Measurements from ENCODE around the gene TSPAN4. TPM values are rescaled to one million over a fixed set of nuclear protein-coding genes. Genes with fewer than 3 reads are reported as not detected.

TSPAN4 gene
- total RNA-seq, 1 donor from 2014 or later: 42.3 TPM

GRCh38 chr11:804599-804964 lies 38.1 kb upstream of the TSPAN4 start:
- H3K9me3 ChIP-seq (ENCODE audit: control insufficient read depth in 3 of 3, low read length in 3 of 3): no peaks in the 10 kb centered on the region
- H3K4me3 ChIP-seq (ENCODE audit: low read length in 3 of 3): peak overlapping the region; percentile 68 to 74 (median 73)
- H3K27ac ChIP-seq (ENCODE audit: low read depth, low read length): no peak overlapping the region
- H3K36me3 ChIP-seq (ENCODE audit: control insufficient read depth in 3 of 3, insufficient read depth in 3 of 3, low read length in 3 of 3): peaks cover 9 to 32% (median 17%) of the 10 kb centered on the region in 3 donors
- H3K4me1 ChIP-seq (ENCODE audit: control insufficient read depth in 3 of 3, insufficient read depth in 3 of 3, low read length in 3 of 3): peaks cover 22 to 34% (median 24%) of the 10 kb centered on the region in 3 donors
- no peaks in the 10 kb centered on the region for H3K27me3 ChIP-seq (ENCODE audit: control insufficient read depth in 3 of 3, insufficient read depth in 3 of 3, low read length in 3 of 3)
- peak overlapping the region; percentile 69 to 79 (median 72) for H3K9ac ChIP-seq (ENCODE audit: low read depth in 1 of 3, low read length in 3 of 3)

GRCh38 chr11:808427-809286 lies 34.0 kb upstream of the TSPAN4 start:
- no peaks in the 10 kb centered on the region for H3K27me3 ChIP-seq (ENCODE audit: control insufficient read depth in 3 of 3, insufficient read depth in 3 of 3, low read length in 3 of 3)
- H3K9me3 ChIP-seq (ENCODE audit: control insufficient read depth in 3 of 3, low read length in 3 of 3): no peaks in the 10 kb centered on the region
- H3K36me3 ChIP-seq (ENCODE audit: control insufficient read depth in 3 of 3, insufficient read depth in 3 of 3, low read length in 3 of 3): peaks cover 25% of the 10 kb centered on the region in 3 donors
- H3K9ac ChIP-seq (ENCODE audit: low read depth in 1 of 3, low read length in 3 of 3): peak overlapping the region; percentile 99 to 100 (median 99)
- peak overlapping the region; percentile 98 for H3K27ac ChIP-seq (ENCODE audit: low read depth, low read length)
- H3K4me3 ChIP-seq (ENCODE audit: low read length in 3 of 3): peak overlapping the region; percentile 88 to 99 (median 94)
- H3K4me1 ChIP-seq (ENCODE audit: control insufficient read depth in 3 of 3, insufficient read depth in 3 of 3, low read length in 3 of 3): peaks cover 45 to 55% (median 50%) of the 10 kb centered on the region in 3 donors

GRCh38 chr11:809287-810039 lies 33.2 kb upstream of the TSPAN4 start, which contains the start of gene RPLP2:
Gene RPLP2 (plus strand): TSS chr11:809967. CDS start chr11:810235, 268 bp downstream.
- peak within 1 kb of the TSS; percentile 99 to 100 (median 99) for H3K9ac ChIP-seq (ENCODE audit: low read depth in 1 of 3, low read length in 3 of 3)
- H3K27ac ChIP-seq (ENCODE audit: low read depth, low read length): peak within 1 kb of the TSS; percentile 98
- H3K4me3 ChIP-seq (ENCODE audit: low read length in 3 of 3): peak within 1 kb of the TSS; percentile 88 to 99 (median 94)
- H3K4me1 ChIP-seq (ENCODE audit: control insufficient read depth in 3 of 3, insufficient read depth in 3 of 3, low read length in 3 of 3): peaks cover 37 to 47% (median 42%) of the 10 kb centered on the region in 3 donors
- no peaks in the 10 kb centered on the region for H3K27me3 ChIP-seq (ENCODE audit: control insufficient read depth in 3 of 3, insufficient read depth in 3 of 3, low read length in 3 of 3)
- no peaks in the 10 kb centered on the region for H3K9me3 ChIP-seq (ENCODE audit: control insufficient read depth in 3 of 3, low read length in 3 of 3)
- peaks cover 26 to 28% (median 27%) of the 10 kb centered on the region in 3 donors for H3K36me3 ChIP-seq (ENCODE audit: control insufficient read depth in 3 of 3, insufficient read depth in 3 of 3, low read length in 3 of 3)

DNA sequence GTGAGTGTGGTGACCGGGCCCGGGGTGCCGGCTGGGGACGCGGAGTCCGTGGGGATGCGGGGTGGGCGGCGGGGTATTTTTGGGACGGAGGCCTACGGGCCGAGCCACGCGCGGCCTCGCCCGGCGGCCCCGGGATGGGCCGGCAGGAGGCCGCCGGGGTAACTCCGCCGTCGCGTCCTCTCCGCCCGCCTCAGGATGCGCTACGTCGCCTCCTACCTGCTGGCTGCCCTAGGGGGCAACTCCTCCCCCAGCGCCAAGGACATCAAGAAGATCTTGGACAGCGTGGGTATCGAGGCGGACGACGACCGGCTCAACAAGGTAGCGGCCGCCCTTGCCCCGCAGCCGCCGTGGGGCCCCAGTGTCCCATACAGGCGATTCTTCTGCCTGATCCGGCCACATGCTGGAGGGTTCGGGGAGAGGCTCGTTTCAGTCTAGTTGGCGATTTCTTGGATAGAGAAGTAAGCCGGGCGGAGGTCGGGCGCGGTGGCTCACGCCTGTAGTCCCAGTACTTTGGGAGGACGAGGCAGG lies 32.5 kb upstream of the TSPAN4 start:
- Histone ChIP-seq H3K27me3 (ENCODE audit: control insufficient read depth in 3 of 3, insufficient read depth in 3 of 3, low read length in 3 of 3) (no peaks in the 10 kb centered on the region), H3K4me1 (ENCODE audit: control insufficient read depth in 3 of 3, insufficient read depth in 3 of 3, low read length in 3 of 3) (peaks cover 33 to 43% (median 38%) of the 10 kb centered on the region in 3 donors), H3K9me3 (ENCODE audit: control insufficient read depth in 3 of 3, low read length in 3 of 3) (no peaks in the 10 kb centered on the region), H3K27ac (ENCODE audit: low read depth, low read length) (peak overlapping the region; percentile 98), H3K36me3 (ENCODE audit: control insufficient read depth in 3 of 3, insufficient read depth in 3 of 3, low read length in 3 of 3) (peaks cover 26 to 31% (median 27%) of the 10 kb centered on the region in 3 donors), H3K9ac (ENCODE audit: low read depth in 1 of 3, low read length in 3 of 3) (peak overlapping the region; percentile 99 to 100 (median 99)), H3K4me3 (ENCODE audit: low read length in 3 of 3) (peak overlapping the region; percentile 88 to 99 (median 94))

GRCh38 chr11:811446-812245 lies 31.0 kb upstream of the TSPAN4 start:
- H3K4me1 ChIP-seq (ENCODE audit: control insufficient read depth in 3 of 3, insufficient read depth in 3 of 3, low read length in 3 of 3): peaks cover 29 to 43% (median 35%) of the 10 kb centered on the region in 3 donors
- peak overlapping the region in 2 of 3 donors; percentile 99 for H3K9ac ChIP-seq (ENCODE audit: low read depth in 1 of 3, low read length in 3 of 3)

DNA sequence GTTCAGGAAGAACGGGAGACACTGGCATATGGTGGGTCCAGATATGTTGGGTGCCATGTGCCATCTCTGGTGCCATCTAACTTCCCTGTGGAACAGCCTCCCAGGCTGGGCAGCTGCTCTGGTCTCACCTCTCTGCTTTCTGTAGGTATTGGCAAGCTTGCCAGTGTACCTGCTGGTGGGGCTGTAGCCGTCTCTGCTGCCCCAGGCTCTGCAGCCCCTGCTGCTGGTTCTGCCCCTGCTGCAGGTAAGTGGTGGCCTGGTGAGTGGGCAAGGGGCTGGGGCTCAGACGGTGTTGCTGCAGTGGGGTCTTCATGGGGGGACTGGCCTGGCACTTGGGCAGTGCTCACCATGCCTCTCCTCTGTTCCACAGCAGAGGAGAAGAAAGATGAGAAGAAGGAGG lies 30.3 kb upstream of the TSPAN4 start:
- H3K27me3 ChIP-seq (ENCODE audit: control insufficient read depth in 3 of 3, insufficient read depth in 3 of 3, low read length in 3 of 3): no peaks in the 10 kb centered on the region
- peaks cover 29 to 43% (median 35%) of the 10 kb centered on the region in 3 donors for H3K4me1 ChIP-seq (ENCODE audit: control insufficient read depth in 3 of 3, insufficient read depth in 3 of 3, low read length in 3 of 3)
- no peak overlapping the region for H3K4me3 ChIP-seq (ENCODE audit: low read length in 3 of 3)
- peak overlapping the region; percentile 38 for H3K27ac ChIP-seq (ENCODE audit: low read depth, low read length)
- no peaks in the 10 kb centered on the region for H3K9me3 ChIP-seq (ENCODE audit: control insufficient read depth in 3 of 3, low read length in 3 of 3)
- peaks cover 26 to 31% (median 27%) of the 10 kb centered on the region in 3 donors for H3K36me3 ChIP-seq (ENCODE audit: control insufficient read depth in 3 of 3, insufficient read depth in 3 of 3, low read length in 3 of 3)
- H3K9ac ChIP-seq (ENCODE audit: low read depth in 1 of 3, low read length in 3 of 3): peak overlapping the region in 2 of 3 donors; percentile 22 to 99

More at GRCh38 chr11:811446-812245, 31.0 kb upstream of the TSPAN4 start:
- peak overlapping the region; percentile 41 to 94 (median 88) for H3K4me3 ChIP-seq (ENCODE audit: low read length in 3 of 3)
- H3K36me3 ChIP-seq (ENCODE audit: control insufficient read depth in 3 of 3, insufficient read depth in 3 of 3, low read length in 3 of 3): peaks cover 26 to 31% (median 27%) of the 10 kb centered on the region in 3 donors
- H3K27me3 ChIP-seq (ENCODE audit: control insufficient read depth in 3 of 3, insufficient read depth in 3 of 3, low read length in 3 of 3): no peaks in the 10 kb centered on the region
- peak overlapping the region; percentile 78 for H3K27ac ChIP-seq (ENCODE audit: low read depth, low read length)
- H3K9me3 ChIP-seq (ENCODE audit: control insufficient read depth in 3 of 3, low read length in 3 of 3): no peaks in the 10 kb centered on the region

- Histone ChIP-seq H3K27ac (ENCODE audit: low read depth, low read length) (no peak overlapping the region), H3K4me1 (ENCODE audit: control insufficient read depth in 3 of 3, insufficient read depth in 3 of 3, low read length in 3 of 3) (peaks cover 29 to 43% (median 35%) of the 10 kb centered on the region in 3 donors), H3K27me3 (ENCODE audit: control insufficient read depth in 3 of 3, insufficient read depth in 3 of 3, low read length in 3 of 3) (no peaks in the 10 kb centered on the region), H3K9ac (ENCODE audit: low read depth in 1 of 3, low read length in 3 of 3) (peak overlapping the region in 1 of 3 donors; percentile 33), H3K4me3 (ENCODE audit: low read length in 3 of 3) (no peak overlapping the region), H3K36me3 (ENCODE audit: control insufficient read depth in 3 of 3, insufficient read depth in 3 of 3, low read length in 3 of 3) (peaks cover 26 to 31% (median 27%) of the 10 kb centered on the region in 3 donors), H3K9me3 (ENCODE audit: control insufficient read depth in 3 of 3, low read length in 3 of 3) (no peaks in the 10 kb centered on the region)
These were observed 29.6 kb upstream of the TSPAN4 start for GRCh38 chr11:813072-813455.

DNA sequence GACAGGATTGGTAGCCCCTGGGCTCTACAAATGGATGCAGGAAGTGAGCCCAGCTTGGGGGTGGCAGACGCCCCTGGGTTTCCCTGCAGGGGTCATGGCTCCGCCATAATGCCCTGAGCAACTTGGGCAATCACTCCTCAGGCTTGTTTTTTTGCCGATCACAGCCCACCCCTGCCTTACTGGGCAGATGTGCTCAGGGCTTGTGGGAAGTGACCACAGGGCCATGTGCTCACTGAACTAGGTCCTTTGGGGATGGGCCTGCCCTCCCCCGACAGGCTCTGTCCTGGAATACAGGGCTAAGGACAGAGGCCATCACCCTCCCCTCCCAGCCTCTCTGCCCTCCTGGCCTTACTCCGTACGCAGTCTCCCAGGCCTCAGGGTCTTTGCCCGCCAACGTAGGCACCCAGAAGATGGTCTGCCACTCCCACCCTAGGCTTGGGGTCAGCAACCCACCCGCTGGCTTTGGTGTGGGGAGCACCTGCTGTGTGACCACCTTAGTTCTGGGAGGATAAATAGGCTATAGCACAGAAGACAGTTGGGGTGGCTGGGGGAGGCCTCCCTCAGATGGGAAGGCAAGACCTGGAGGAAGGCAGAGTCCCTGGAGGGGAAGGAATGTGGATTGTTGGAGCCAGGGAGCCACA lies 29.1 kb upstream of the TSPAN4 start:
- Histone ChIP-seq H3K9me3 (ENCODE audit: control insufficient read depth in 3 of 3, low read length in 3 of 3) (no peaks in the 10 kb centered on the region), H3K9ac (ENCODE audit: low read depth in 1 of 3, low read length in 3 of 3) (peak overlapping the region in 1 of 3 donors; percentile 25), H3K27me3 (ENCODE audit: control insufficient read depth in 3 of 3, insufficient read depth in 3 of 3, low read length in 3 of 3) (no peaks in the 10 kb centered on the region), H3K36me3 (ENCODE audit: control insufficient read depth in 3 of 3, insufficient read depth in 3 of 3, low read length in 3 of 3) (peaks cover 26 to 31% (median 27%) of the 10 kb centered on the region in 3 donors), H3K4me3 (ENCODE audit: low read length in 3 of 3) (no peak overlapping the region), H3K4me1 (ENCODE audit: control insufficient read depth in 3 of 3, insufficient read depth in 3 of 3, low read length in 3 of 3) (peaks cover 28 to 43% (median 32%) of the 10 kb centered on the region in 3 donors), H3K27ac (ENCODE audit: low read depth, low read length) (no peak overlapping the region)

Data from skeletal muscle tissue (tissue), 4 donors.